ENCODE results near the gene D2HGDH. TPM values are rescaled to one million over a fixed set of nuclear protein-coding genes. Genes with fewer than 3 reads are reported as not detected.

The D2HGDH gene
- total and polyA plus RNA-seq, 9 of the 15 experiments (the other 6 are each of a cell fraction or from before 2014, with no cell fraction given): 0.39 to 30.8 (median 10.3) TPM

GRCh38 chr2:241774419-241775222 lies 40.2 kb downstream of the D2HGDH start:
- CTCF ChIA-PET (ENCODE audit: low intra/inter-chr PET ratio): no interaction called here

DNA sequence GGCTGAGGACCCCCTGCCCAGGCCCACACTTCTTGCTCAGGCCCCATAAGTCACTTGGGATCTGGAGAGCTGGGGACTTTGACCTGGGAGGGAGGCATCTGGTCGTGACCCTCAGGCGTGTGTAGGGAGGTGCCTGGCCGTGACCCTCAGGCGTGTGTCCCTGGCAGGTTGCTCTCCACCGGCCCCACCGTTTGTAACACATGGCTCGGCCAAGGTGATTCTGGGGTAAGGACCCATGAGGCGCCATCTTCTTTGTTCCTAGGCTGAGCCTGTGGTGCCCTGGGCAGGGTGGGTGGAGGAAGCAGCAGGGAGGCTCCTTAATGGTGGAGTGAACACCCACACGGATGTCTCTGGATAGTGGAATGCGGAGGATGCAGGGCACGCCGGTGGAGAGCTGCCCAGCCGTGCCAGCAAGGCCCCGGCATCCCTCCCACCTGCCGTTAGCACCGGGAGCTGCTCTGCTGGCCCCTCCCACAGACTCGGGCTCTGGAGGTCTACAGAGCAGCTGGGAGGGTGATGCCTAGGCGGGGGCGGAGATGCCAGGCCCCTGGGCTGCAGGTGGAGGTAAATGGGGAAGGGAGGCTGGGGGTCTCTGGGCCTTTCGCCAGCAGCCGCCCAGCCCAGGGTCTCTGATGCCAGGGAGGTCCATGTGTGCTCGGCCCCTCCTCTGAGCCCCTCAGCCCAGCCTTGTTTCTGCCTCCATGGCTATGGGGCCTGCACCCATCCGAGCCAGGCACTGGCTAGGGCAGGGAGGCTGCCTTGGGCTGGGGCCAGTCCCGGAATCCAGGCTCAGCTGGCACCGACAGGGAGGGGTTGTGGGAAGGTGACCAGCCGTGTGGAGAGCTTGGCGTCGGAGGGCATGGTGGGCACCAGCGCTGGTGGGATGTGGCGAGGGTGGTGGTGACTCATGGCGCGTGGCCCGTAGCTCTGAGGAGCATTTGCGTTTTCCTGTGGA lies 41.1 kb downstream of the D2HGDH start:
- no peak for ATAC-seq
- in situ Hi-C loops (cut with MboI): no loop called here
- Histone ChIP-seq H3K36me3 (ENCODE audit: control insufficient read depth, insufficient read depth, low read length) (no peaks in the 10 kb centered on the region), H3K4me1 (replicated peaks in 1 of 2; ENCODE audit: control insufficient read depth in 2 of 2, insufficient read depth in 2 of 2, low read length in 2 of 2) (peaks cover 0 to 63% of the 10 kb centered on the region in 2 experiments; a peak in 2 of 5 replicates), H3K4me3 (no peak overlapping the region), H3K27me3 (ENCODE audit: control insufficient read depth in 2 of 2, insufficient read depth in 2 of 2, low read length in 2 of 2) (no peaks in the 10 kb centered on the region), H3K79me2 (ENCODE audit: control insufficient read depth, insufficient read depth, low read length) (no peaks in the 10 kb centered on the region), H3K9ac (ENCODE audit: insufficient read depth in 1 of 2, low read depth in 2 of 2, low read length in 2 of 2) (peak overlapping the region in 1 of 2 experiments; percentile 45; a peak in 1 of 4 replicates), H3K9me1 (ENCODE audit: control insufficient read depth, insufficient read depth, low read length) (no peaks in the 10 kb centered on the region), H4K20me1 (replicated peaks; ENCODE audit: control insufficient read depth, insufficient read depth, low read length) (no peaks in the 10 kb centered on the region), H2AFZ (ENCODE audit: low read depth, low read length) (no peak overlapping the region), H3K27ac (ENCODE audit: extremely low read depth, low read depth, low read length) (no peak overlapping the region), H3K9me3 (replicated peaks; ENCODE audit: control insufficient read depth, insufficient read depth, low read depth, low read length) (no peaks in the 10 kb centered on the region), H3K4me2 (ENCODE audit: insufficient read depth, low read length) (no peak overlapping the region)
- ChIA-PET POLR2A (interaction anchor here (0.6 kb wide), 1 partner anchor 10 kb away, joined by 3 read pairs; no protein-coding TSS in a partner anchor), CTCF (ENCODE audit: low intra/inter-chr PET ratio) (no interaction called here)
- intact Hi-C loops (cut with micrococcal nuclease): no loop called here
- no peak for FAIRE-seq
- 69% methylated on average over 9 of the region's 34 CpGs for WGBS (ENCODE audit: insufficient coverage, low coverage, missing lambda C conversion rate)
- no TSS peak for BruUV-seq (replicated peaks)
- peak in 1 of 4 experiments; percentile 5 for DNase-seq (ENCODE audit: extremely low read depth in 1 of 4, low spot score in 3 of 4)
- TF ChIP-seq, protein P1, sequence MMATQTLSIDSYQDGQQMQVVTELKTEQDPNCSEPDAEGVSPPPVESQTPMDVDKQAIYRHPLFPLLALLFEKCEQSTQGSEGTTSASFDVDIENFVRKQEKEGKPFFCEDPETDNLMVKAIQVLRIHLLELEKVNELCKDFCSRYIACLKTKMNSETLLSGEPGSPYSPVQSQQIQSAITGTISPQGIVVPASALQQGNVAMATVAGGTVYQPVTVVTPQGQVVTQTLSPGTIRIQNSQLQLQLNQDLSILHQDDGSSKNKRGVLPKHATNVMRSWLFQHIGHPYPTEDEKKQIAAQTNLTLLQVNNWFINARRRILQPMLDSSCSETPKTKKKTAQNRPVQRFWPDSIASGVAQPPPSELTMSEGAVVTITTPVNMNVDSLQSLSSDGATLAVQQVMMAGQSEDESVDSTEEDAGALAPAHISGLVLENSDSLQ (IDR thresholded peaks at IDR 0.05): no peak
- TF ChIP-seq, protein P2, sequence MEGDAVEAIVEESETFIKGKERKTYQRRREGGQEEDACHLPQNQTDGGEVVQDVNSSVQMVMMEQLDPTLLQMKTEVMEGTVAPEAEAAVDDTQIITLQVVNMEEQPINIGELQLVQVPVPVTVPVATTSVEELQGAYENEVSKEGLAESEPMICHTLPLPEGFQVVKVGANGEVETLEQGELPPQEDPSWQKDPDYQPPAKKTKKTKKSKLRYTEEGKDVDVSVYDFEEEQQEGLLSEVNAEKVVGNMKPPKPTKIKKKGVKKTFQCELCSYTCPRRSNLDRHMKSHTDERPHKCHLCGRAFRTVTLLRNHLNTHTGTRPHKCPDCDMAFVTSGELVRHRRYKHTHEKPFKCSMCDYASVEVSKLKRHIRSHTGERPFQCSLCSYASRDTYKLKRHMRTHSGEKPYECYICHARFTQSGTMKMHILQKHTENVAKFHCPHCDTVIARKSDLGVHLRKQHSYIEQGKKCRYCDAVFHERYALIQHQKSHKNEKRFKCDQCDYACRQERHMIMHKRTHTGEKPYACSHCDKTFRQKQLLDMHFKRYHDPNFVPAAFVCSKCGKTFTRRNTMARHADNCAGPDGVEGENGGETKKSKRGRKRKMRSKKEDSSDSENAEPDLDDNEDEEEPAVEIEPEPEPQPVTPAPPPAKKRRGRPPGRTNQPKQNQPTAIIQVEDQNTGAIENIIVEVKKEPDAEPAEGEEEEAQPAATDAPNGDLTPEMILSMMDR (IDR thresholded peaks at IDR 0.05 in 2 of 3, conservative IDR thresholded peaks at IDR 0.05 in 1 of 3; ENCODE audit: insufficient read depth in 2 of 3, low read depth in 1 of 3, low read length in 3 of 3): no peak
- TF ChIP-seq GTF2B (IDR thresholded peaks at IDR 0.05; ENCODE audit: extremely low read depth, insufficient read length) (no peak), PTTG1 (tag; IDR thresholded peaks at IDR 0.05; ENCODE audit: low read depth) (no peak), PRMT5 (CRISPR knock-in tag; IDR thresholded peaks at IDR 0.05) (no peak)

More at GRCh38 chr2:241774419-241775222, 40.2 kb downstream of the D2HGDH start:
- no peak overlapping the region for H2AFZ ChIP-seq (ENCODE audit: low read depth, low read length)
- no peak overlapping the region for H3K4me2 ChIP-seq (ENCODE audit: insufficient read depth, low read length)
- no peak for FAIRE-seq
- H3K4me1 ChIP-seq (replicated peaks in 1 of 2; ENCODE audit: control insufficient read depth in 2 of 2, insufficient read depth in 2 of 2, low read length in 2 of 2): peaks cover 0 to 70% of the 10 kb centered on the region in 2 experiments; a peak in 2 of 5 replicates
- no peak for TF ChIP-seq THRAP3 (IDR thresholded peaks at IDR 0.05; ENCODE audit: borderline replicate concordance)
- no peaks in the 10 kb centered on the region for H3K9me1 ChIP-seq (ENCODE audit: control insufficient read depth, insufficient read depth, low read length)
- H3K36me3 ChIP-seq (ENCODE audit: control insufficient read depth, insufficient read depth, low read length): no peaks in the 10 kb centered on the region
- peak overlapping the region in 1 of 2 experiments; percentile 45; a peak in 1 of 4 replicates for H3K9ac ChIP-seq (ENCODE audit: insufficient read depth in 1 of 2, low read depth in 2 of 2, low read length in 2 of 2)
- no peak for ATAC-seq
- no peaks in the 10 kb centered on the region for H3K27me3 ChIP-seq (ENCODE audit: control insufficient read depth in 2 of 2, insufficient read depth in 2 of 2, low read length in 2 of 2)
- DNase-seq (ENCODE audit: extremely low read depth in 1 of 4, low spot score in 3 of 4): peak in 2 of 4 experiments; percentile 10
- H4K20me1 ChIP-seq (replicated peaks; ENCODE audit: control insufficient read depth, insufficient read depth, low read length): no peaks in the 10 kb centered on the region
- 49% methylated on average over 12 of the region's 40 CpGs for WGBS (ENCODE audit: insufficient coverage, low coverage, missing lambda C conversion rate)
- BruUV-seq (replicated peaks): no TSS peak
- no peak overlapping the region for H3K4me3 ChIP-seq
- POLR2A ChIA-PET: no interaction called here
- H3K79me2 ChIP-seq (ENCODE audit: control insufficient read depth, insufficient read depth, low read length): no peaks in the 10 kb centered on the region
- in situ Hi-C loops (cut with MboI): no loop called here
- H3K9me3 ChIP-seq (replicated peaks; ENCODE audit: control insufficient read depth, insufficient read depth, low read depth, low read length): no peaks in the 10 kb centered on the region
- no peak overlapping the region for H3K27ac ChIP-seq (ENCODE audit: extremely low read depth, low read depth, low read length)
- intact Hi-C loops (cut with micrococcal nuclease): no loop called here
